Stimulated activated naive CD4-positive, alpha-beta T cell (primary cell): ENCODE results near the gene ARMC2.

Experiments
- DNase-seq, 6 experiments: peaks; one replicate each; lab custom pipeline; 2025; lab: John Stamatoyannopoulos, UW

Gene ARMC2

GRCh38 chr6:109015176-109015575 lies 167.0 kb downstream of the ARMC2 start:
- no peak for DNase-seq

- DNase-seq, result peak in 3 of 6 experiments; percentile 36 to 66 (median 66)
Observed at GRCh38 chr6:109019911-109020310, 171.7 kb downstream of the ARMC2 start.

GRCh38 chr6:109021870-109022269 lies 173.6 kb downstream of the ARMC2 start:
- no peak for DNase-seq

- no peak for DNase-seq
Observed at GRCh38 chr6:109023356-109023925, 175.2 kb downstream of the ARMC2 start.
